OCI-LY3 (cell line): ENCODE results near the gene POLR3GL.

ENCODE experiments used
- H2AFZ ChIP-seq: fragments of 200-600, 300-600 bp; shearing (Covaris generic); 2 replicates; pipeline ENCODE4 v1.6.0; 2014; ENCODE audit warnings: antibody characterized with exemption, low read depth, low read length
- H3K27ac ChIP-seq: fragments of 200-600, 300-600 bp; sonication (generic); 2 replicates; pipeline ENCODE4 v1.5.1; 2014; ENCODE audit warnings: mild to moderate bottlenecking, low read length, moderate library complexity, mixed read lengths
- H3K27me3 ChIP-seq: fragments of 200-600, 300-600 bp; sonication (generic); 2 replicates; pipeline ENCODE4 v1.6.1; 2014; ENCODE audit warnings: low read depth, low read length, mixed read lengths
- H3K36me3 ChIP-seq: fragments of 200-600, 300-600 bp; sonication (generic); replicated peaks from 2 replicates; pipeline ENCODE3; 2014; ENCODE audit warnings: low read depth, low read length, mixed read lengths
- H3K4me1 ChIP-seq: fragments of 300-600, 200-600 bp; sonication (generic); 2 replicates; pipeline ENCODE4 v1.6.1; 2014; ENCODE audit warnings: low read length, mixed read lengths
- H3K4me2 ChIP-seq: fragments of 200-600, 300-600 bp; sonication (generic); 2 replicates; pipeline ENCODE4 v1.6.1; 2014; ENCODE audit warnings: low read length, mixed read lengths
- H3K4me3 ChIP-seq: fragments of 300-600, 200-600 bp; sonication (generic); 2 replicates; pipeline ENCODE4 v1.5.1; 2014; ENCODE audit warnings: antibody characterized with exemption, mild to moderate bottlenecking, low read length, moderate library complexity
- H3K79me2 ChIP-seq: fragments of 300-600, 200-600 bp; shearing (Covaris generic); 2 replicates; pipeline ENCODE4 v1.6.1; 2014; ENCODE audit warnings: mild to moderate bottlenecking, low read length, mixed read lengths
- H3K9ac ChIP-seq: fragments of 300-600, 200-600 bp; shearing (Covaris generic); 2 replicates; pipeline ENCODE4 v1.6.0; 2014; ENCODE audit warnings: mild to moderate bottlenecking, low read length, moderate library complexity
- H3K9me3 ChIP-seq: fragments of 200-600, 300-600 bp; shearing (Covaris generic); 2 replicates; pipeline ENCODE4 v1.6.1; 2014; ENCODE audit warnings: low read length, mixed read lengths; ENCODE audit not compliant: insufficient read depth
- H4K20me1 ChIP-seq: fragments of 200-600, 300-600 bp; sonication (generic); 2 replicates; pipeline ENCODE4 v1.6.1; 2016; ENCODE audit warnings: low read length, mixed read lengths; ENCODE audit not compliant: insufficient read depth
- CTCF ChIP-seq: fragments of 200-600, 300-600 bp; sonication (generic); IDR thresholded peaks from 2 replicates; pipeline ENCODE4 v1.5.1; 2014; ENCODE audit warnings: antibody characterized with exemption, low read length, low read depth
- EZH2phosphoT487 ChIP-seq: fragments of 200-600 bp; shearing (Covaris generic); IDR thresholded peaks from 2 replicates; pipeline ENCODE4 v1.6.1; 2018; ENCODE audit warnings: antibody characterized with exemption, mixed run types, low read depth

The POLR3GL gene

GRCh38 chr1:145982010-145982723 lies 17.7 kb downstream of the POLR3GL start:
- TF ChIP-seq CTCF (no peak), EZH2phosphoT487 (no peak)
- Histone ChIP-seq H3K36me3 (no peaks in the 10 kb centered on the region), H4K20me1 (no peaks in the 10 kb centered on the region), H3K9ac (no peak overlapping the region), H3K27me3 (no peaks in the 10 kb centered on the region), H3K4me1 (peaks cover 67% of the 10 kb centered on the region), H3K4me3 (no peak overlapping the region), H3K9me3 (no peaks in the 10 kb centered on the region), H3K79me2 (no peaks in the 10 kb centered on the region), H3K27ac (no peak overlapping the region), H3K4me2 (no peak overlapping the region), H2AFZ (no peak overlapping the region)

GRCh38 chr1:145983206-145983675 lies 18.8 kb downstream of the POLR3GL start:
- no peak overlapping the region; the same call in 1 of the 2 replicates for H3K9ac ChIP-seq
- no peak overlapping the region; the same call in 1 of the 2 replicates for H3K4me2 ChIP-seq
- no peak overlapping the region for H3K27ac ChIP-seq
- no peak for TF ChIP-seq CTCF
- no peak for TF ChIP-seq EZH2phosphoT487
- no peak overlapping the region for H3K4me3 ChIP-seq
- no peaks in the 10 kb centered on the region for H3K79me2 ChIP-seq
- H3K9me3 ChIP-seq = no peaks in the 10 kb centered on the region
- H3K36me3 ChIP-seq = no peaks in the 10 kb centered on the region
- no peaks in the 10 kb centered on the region for H4K20me1 ChIP-seq
- peaks cover 60% of the 10 kb centered on the region for H3K4me1 ChIP-seq
- no peaks in the 10 kb centered on the region for H3K27me3 ChIP-seq
- H2AFZ ChIP-seq = peak overlapping the region; percentile 49; the same call in 1 of the 2 replicates

GRCh38 chr1:145983960-145984830 lies 19.7 kb downstream of the POLR3GL start:
- no peak overlapping the region for H3K9ac ChIP-seq
- H3K27ac ChIP-seq = no peak overlapping the region
- H4K20me1 ChIP-seq = no peaks in the 10 kb centered on the region
- H3K36me3 ChIP-seq = no peaks in the 10 kb centered on the region
- H2AFZ ChIP-seq = 0 out of 2 replicates have a peak overlapping the region, but pooled peaks have one; percentile 38
- H3K27me3 ChIP-seq = no peaks in the 10 kb centered on the region
- H3K4me3 ChIP-seq = no peak overlapping the region
- no peaks in the 10 kb centered on the region for H3K79me2 ChIP-seq
- no peak overlapping the region for H3K4me2 ChIP-seq
- no peaks in the 10 kb centered on the region for H3K9me3 ChIP-seq
- TF ChIP-seq CTCF (no peak), EZH2phosphoT487 (no peak)
- H3K4me1 ChIP-seq = peaks cover 56% of the 10 kb centered on the region

- Histone ChIP-seq H4K20me1 (no peaks in the 10 kb centered on the region), H3K4me3 (no peak overlapping the region), H2AFZ (peak overlapping the region; percentile 51; the same call in 1 of the 2 replicates), H3K27me3 (no peaks in the 10 kb centered on the region), H3K4me1 (peaks cover 46% of the 10 kb centered on the region), H3K4me2 (no peak overlapping the region), H3K27ac (no peak overlapping the region), H3K79me2 (no peaks in the 10 kb centered on the region), H3K9ac (0 out of 2 replicates have a peak overlapping the region, but pooled peaks have one; percentile 1), H3K36me3 (no peaks in the 10 kb centered on the region), H3K9me3 (no peaks in the 10 kb centered on the region)
- TF ChIP-seq EZH2phosphoT487 (no peak), CTCF (no peak)
Measured at GRCh38 chr1:145985129-145985501, 20.6 kb downstream of the POLR3GL start.
